Mammary epithelial cell (primary cell): Measurements from ENCODE around the gene PPARA.

Experiments used
- CTCF ChIP-seq, 2 donors: IDR thresholded peaks in 1 of 2; conservative IDR thresholded peaks in 1 of 2; 2 replicates each; pipeline ENCODE4 v1.5.1; 2011 to 2012; ENCODE audit warnings: inconsistent platforms in 2 of 2, low read length in 2 of 2, mild to moderate bottlenecking in 2 of 2, control low read depth in 1 of 2, low read depth in 1 of 2; ENCODE audit not compliant: insufficient read depth in 1 of 2; ENCODE audit errors: extremely low read depth in 1 of 2
- EZH2 ChIP-seq: IDR thresholded peaks from 2 replicates; pipeline ENCODE4 v1.6.1; 2012; ENCODE audit warnings: low read length, inconsistent platforms, borderline replicate concordance

- TF ChIP-seq EZH2 = no peak
- TF ChIP-seq CTCF (conservative IDR thresholded peaks at IDR 0.05 in 1 of 2, IDR thresholded peaks at IDR 0.05 in 1 of 2; ENCODE audit: extremely low read depth in 1 of 2, insufficient read depth in 1 of 2, low read depth in 1 of 2, low read length in 2 of 2) = no peak
Measured at GRCh38 chr22:46150034-46150654, at the start of gene PPARA.
